Measurements from ENCODE around the gene NAALADL2. TPM values are rescaled to one million over a fixed set of nuclear protein-coding genes. Genes with fewer than 3 reads are reported as not detected.
"Not testable (repeated sequence)": the region's sequence is repeated elsewhere in the genome, so short reads cannot be mapped to it uniquely, and the experiment has no call there.

NAALADL2 gene
- total RNA-seq, 2 experiments from 2014 or later, result 0.30 to 1.2 TPM

DNA sequence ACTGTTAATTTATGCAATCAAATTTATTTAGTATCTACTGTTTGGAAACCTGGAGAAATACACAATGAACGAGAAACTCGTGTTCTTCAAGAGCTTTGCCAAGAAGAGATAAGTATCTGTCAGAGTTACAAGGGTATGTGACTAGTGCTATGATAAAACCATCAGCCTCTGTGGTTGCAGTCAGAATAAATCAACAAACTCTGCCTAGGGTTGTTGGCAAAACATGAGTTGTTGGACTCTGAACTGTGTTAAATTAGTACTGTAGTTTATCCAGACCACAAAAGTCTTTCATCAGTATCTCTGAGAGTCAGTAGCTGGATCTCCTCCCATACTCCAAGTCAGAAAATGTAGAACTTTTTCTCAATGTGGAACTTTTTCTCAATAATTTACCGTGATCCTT lies 918.4 kb downstream of the NAALADL2 start:
- Histone ChIP-seq H3K27ac (ENCODE audit: low read depth in 1 of 2, low read length in 2 of 2) (no peak overlapping the region), H3K4me1 (ENCODE audit: insufficient read depth, low read length) (no peaks in the 10 kb centered on the region), H3K4me3 (ENCODE audit: low read length) (no peak overlapping the region), H3K36me3 (ENCODE audit: insufficient read depth, low read length) (no peaks in the 10 kb centered on the region), H3K27me3 (ENCODE audit: control insufficient read depth in 1 of 2, insufficient read depth in 2 of 2, low read length in 2 of 2) (no peaks in the 10 kb centered on the region), H3K9me3 (ENCODE audit: control insufficient read depth in 1 of 2, insufficient read depth in 1 of 2, low read length in 2 of 2) (no peaks in the 10 kb centered on the region)
- CTCF ChIA-PET, result no interaction called here
- Mint-ChIP-seq H3K27ac (no peak overlapping the region), H3K27me3 (no peaks in the 10 kb centered on the region), H3K4me1 (ENCODE audit: low read depth) (no peaks in the 10 kb centered on the region), H3K36me3 (ENCODE audit: low read depth) (no peaks in the 10 kb centered on the region), H3K4me3 (no peak overlapping the region), H3K9me3 (peaks cover 5% of the 10 kb centered on the region)
- TF ChIP-seq, protein P1, sequence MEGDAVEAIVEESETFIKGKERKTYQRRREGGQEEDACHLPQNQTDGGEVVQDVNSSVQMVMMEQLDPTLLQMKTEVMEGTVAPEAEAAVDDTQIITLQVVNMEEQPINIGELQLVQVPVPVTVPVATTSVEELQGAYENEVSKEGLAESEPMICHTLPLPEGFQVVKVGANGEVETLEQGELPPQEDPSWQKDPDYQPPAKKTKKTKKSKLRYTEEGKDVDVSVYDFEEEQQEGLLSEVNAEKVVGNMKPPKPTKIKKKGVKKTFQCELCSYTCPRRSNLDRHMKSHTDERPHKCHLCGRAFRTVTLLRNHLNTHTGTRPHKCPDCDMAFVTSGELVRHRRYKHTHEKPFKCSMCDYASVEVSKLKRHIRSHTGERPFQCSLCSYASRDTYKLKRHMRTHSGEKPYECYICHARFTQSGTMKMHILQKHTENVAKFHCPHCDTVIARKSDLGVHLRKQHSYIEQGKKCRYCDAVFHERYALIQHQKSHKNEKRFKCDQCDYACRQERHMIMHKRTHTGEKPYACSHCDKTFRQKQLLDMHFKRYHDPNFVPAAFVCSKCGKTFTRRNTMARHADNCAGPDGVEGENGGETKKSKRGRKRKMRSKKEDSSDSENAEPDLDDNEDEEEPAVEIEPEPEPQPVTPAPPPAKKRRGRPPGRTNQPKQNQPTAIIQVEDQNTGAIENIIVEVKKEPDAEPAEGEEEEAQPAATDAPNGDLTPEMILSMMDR (IDR thresholded peaks at IDR 0.05), result no peak
- intact Hi-C loops (cut with DNase I, micrococcal nuclease), result no loop called here
- ATAC-seq (ENCODE audit: poor library complexity) (no peak), DNase-seq (no peak)
- POLR2A ChIA-PET, result no interaction called here

DNA sequence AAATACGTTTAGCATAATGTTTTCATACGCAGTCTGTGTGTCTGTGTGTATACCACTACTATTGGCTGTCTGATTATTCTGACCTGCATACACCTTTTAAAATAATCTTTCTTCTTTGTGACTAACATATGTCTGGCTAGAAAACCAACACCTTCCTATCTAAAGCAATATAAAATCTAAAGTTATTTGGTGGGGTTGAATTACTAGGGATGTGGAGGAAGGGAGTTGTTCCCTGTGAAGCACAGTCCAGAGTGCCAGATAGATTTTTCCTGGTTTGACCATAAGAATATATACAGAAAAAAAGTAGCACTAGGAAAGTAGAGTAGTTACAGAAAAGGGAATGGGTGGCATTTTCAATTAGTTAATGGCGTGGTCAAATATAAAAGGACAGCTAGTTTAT lies 918.8 kb downstream of the NAALADL2 start:
- Histone ChIP-seq H3K9me3 (ENCODE audit: control insufficient read depth in 1 of 2, insufficient read depth in 1 of 2, low read length in 2 of 2) (no peaks in the 10 kb centered on the region), H3K4me1 (ENCODE audit: insufficient read depth, low read length) (no peaks in the 10 kb centered on the region), H3K36me3 (ENCODE audit: insufficient read depth, low read length) (no peaks in the 10 kb centered on the region), H3K4me3 (ENCODE audit: low read length) (no peak overlapping the region), H3K27me3 (ENCODE audit: control insufficient read depth in 1 of 2, insufficient read depth in 2 of 2, low read length in 2 of 2) (no peaks in the 10 kb centered on the region), H3K27ac (ENCODE audit: low read depth in 1 of 2, low read length in 2 of 2) (no peak overlapping the region)
- TF ChIP-seq, protein P1 (IDR thresholded peaks at IDR 0.05), result no peak
- ATAC-seq (ENCODE audit: poor library complexity) (no peak), DNase-seq (no peak)
- ChIA-PET POLR2A (no interaction called here), CTCF (no interaction called here)
- Mint-ChIP-seq H3K36me3 (ENCODE audit: low read depth) (no peaks in the 10 kb centered on the region), H3K27ac (no peak overlapping the region), H3K4me1 (ENCODE audit: low read depth) (no peaks in the 10 kb centered on the region), H3K9me3 (peaks cover 5% of the 10 kb centered on the region), H3K27me3 (no peaks in the 10 kb centered on the region), H3K4me3 (no peak overlapping the region)
- intact Hi-C loops (cut with DNase I, micrococcal nuclease), result no loop called here

DNA sequence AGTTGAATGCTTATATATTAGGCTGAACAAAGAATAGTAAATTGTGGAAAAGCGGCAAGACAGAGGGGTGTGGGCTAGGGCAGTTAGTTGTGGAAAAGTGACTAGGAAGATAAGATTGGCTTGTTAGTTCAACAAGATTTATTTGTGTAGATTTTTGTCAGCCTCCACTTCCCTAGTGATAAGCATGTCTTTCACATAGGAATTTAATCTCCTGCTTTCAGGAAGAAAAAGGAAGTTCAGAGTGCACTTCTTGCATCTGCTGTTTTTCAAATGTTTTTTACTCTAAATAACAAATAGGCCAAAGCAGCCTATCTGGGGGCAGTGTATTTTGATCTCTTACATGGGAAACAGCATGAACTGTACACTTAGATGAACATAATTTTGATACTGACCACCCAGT lies 919.9 kb downstream of the NAALADL2 start:
- DNase-seq (no peak), ATAC-seq (ENCODE audit: poor library complexity) (no peak)
- CTCF ChIA-PET, result no interaction called here
- H3K27ac ChIP-seq (ENCODE audit: low read depth in 1 of 2, low read length in 2 of 2), result no peak overlapping the region
- Mint-ChIP-seq H3K36me3 (ENCODE audit: low read depth) (no peaks in the 10 kb centered on the region), H3K27ac (no peak overlapping the region), H3K9me3 (peaks cover 2% of the 10 kb centered on the region), H3K4me1 (ENCODE audit: low read depth) (no peaks in the 10 kb centered on the region), H3K4me3 (no peak overlapping the region), H3K27me3 (no peaks in the 10 kb centered on the region)
- no peaks in the 10 kb centered on the region for H3K4me1 ChIP-seq (ENCODE audit: insufficient read depth, low read length)
- H3K9me3 ChIP-seq (ENCODE audit: control insufficient read depth in 1 of 2, insufficient read depth in 1 of 2, low read length in 2 of 2), result no peaks in the 10 kb centered on the region
- intact Hi-C loops (cut with DNase I, micrococcal nuclease), result no loop called here
- H3K36me3 ChIP-seq (ENCODE audit: insufficient read depth, low read length), result no peaks in the 10 kb centered on the region
- H3K27me3 ChIP-seq (ENCODE audit: control insufficient read depth in 1 of 2, insufficient read depth in 2 of 2, low read length in 2 of 2), result no peaks in the 10 kb centered on the region
- POLR2A ChIA-PET, result no interaction called here
- TF ChIP-seq, protein P1 (IDR thresholded peaks at IDR 0.05), result no peak
- H3K4me3 ChIP-seq (ENCODE audit: low read length), result no peak overlapping the region

DNA sequence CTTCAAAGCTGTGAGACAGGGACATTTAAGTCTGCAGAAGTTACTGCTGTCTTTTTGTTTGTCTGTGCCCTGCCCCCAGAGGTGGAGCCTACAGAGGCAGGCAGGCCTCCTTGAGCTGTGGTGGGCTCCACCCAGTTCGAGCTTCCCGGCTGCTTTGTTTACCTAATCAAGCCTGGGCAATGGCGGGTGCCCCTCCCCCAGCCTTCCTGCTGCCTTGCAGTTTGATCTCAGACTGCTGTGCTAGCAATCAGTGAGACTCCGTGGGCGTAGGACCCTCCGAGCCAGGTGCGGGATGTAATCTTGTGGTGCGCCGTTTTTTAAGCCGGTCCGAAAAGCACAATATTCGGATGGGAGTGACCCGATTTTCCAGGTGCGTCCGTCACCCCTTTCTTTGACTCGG lies 928.0 kb downstream of the NAALADL2 start:
- ATAC-seq (ENCODE audit: poor library complexity); H3K4me3 Mint-ChIP-seq: not testable (repeated sequence)

More for the DNA sequence above, 928.0 kb downstream of the NAALADL2 start:
- H3K9me3 ChIP-seq (ENCODE audit: control insufficient read depth in 1 of 2, insufficient read depth in 1 of 2, low read length in 2 of 2); H3K4me3 ChIP-seq (ENCODE audit: low read length); intact Hi-C loops (cut with DNase I, micrococcal nuclease); H3K4me1 Mint-ChIP-seq (ENCODE audit: low read depth); H3K27ac Mint-ChIP-seq; H3K9me3 Mint-ChIP-seq; POLR2A ChIA-PET; DNase-seq; CTCF ChIA-PET; H3K27me3 ChIP-seq (ENCODE audit: control insufficient read depth in 1 of 2, insufficient read depth in 2 of 2, low read length in 2 of 2); H3K27me3 Mint-ChIP-seq; H3K4me1 ChIP-seq (ENCODE audit: insufficient read depth, low read length); H3K36me3 ChIP-seq (ENCODE audit: insufficient read depth, low read length); H3K36me3 Mint-ChIP-seq (ENCODE audit: low read depth); H3K27ac ChIP-seq (ENCODE audit: low read depth in 1 of 2, low read length in 2 of 2): not testable (repeated sequence)

Data from CD4-positive, alpha-beta T cell (primary cell).